Panc1 (cell line): Measurements from ENCODE around the gene CDK19.

Experiments used
- POLR2AphosphoS5 ChIP-seq: IDR thresholded peaks from 2 replicates; pipeline ENCODE4 v1.6.1; 2012; ENCODE audit warnings: mild to moderate bottlenecking, low read depth, low read length, moderate library complexity
- SIN3A ChIP-seq: IDR thresholded peaks from 2 replicates; pipeline ENCODE4 v1.6.1; 2012; ENCODE audit warnings: low read depth, mild to moderate bottlenecking, low read length, moderate library complexity, borderline replicate concordance; ENCODE audit not compliant: insufficient read depth
- TF ChIP-seq, protein P1 (sequence below): fragments of 450-650 bp; IDR thresholded peaks from 2 replicates; pipeline ENCODE4 v1.5.1; 2017; ENCODE audit warnings: mild to moderate bottlenecking

DNA sequence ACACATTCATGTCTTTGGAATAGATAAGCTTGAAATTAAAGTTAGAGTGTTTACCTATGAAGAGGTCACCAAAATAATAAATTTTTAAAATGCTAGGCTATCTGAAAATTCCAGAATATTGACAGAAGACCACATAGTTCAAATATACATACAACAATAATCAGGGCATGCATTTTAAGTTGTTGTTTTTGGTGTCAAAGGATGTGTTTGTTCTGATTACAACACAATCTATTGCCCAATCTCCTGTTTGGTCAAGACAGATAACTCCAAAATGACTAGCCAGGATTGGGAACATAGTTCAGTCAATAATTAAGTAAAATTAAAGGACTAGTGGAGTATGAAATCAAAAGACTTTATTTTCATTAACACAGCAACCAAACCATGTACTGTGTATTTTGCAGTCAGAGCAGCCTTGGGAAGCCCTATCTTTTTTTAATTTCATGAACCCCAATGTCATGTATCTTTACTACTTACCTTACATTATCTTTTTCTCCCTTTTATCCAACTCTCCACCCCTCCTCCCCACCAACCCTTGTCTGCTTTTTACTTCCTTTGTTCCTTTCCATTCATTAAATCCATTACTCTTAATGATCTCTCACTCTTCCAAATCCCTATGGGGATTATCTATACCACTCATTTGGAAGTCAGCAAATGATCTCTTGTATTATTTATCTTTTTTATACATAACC lies 111.2 kb downstream of the CDK19 start:
- TF ChIP-seq, protein P1, sequence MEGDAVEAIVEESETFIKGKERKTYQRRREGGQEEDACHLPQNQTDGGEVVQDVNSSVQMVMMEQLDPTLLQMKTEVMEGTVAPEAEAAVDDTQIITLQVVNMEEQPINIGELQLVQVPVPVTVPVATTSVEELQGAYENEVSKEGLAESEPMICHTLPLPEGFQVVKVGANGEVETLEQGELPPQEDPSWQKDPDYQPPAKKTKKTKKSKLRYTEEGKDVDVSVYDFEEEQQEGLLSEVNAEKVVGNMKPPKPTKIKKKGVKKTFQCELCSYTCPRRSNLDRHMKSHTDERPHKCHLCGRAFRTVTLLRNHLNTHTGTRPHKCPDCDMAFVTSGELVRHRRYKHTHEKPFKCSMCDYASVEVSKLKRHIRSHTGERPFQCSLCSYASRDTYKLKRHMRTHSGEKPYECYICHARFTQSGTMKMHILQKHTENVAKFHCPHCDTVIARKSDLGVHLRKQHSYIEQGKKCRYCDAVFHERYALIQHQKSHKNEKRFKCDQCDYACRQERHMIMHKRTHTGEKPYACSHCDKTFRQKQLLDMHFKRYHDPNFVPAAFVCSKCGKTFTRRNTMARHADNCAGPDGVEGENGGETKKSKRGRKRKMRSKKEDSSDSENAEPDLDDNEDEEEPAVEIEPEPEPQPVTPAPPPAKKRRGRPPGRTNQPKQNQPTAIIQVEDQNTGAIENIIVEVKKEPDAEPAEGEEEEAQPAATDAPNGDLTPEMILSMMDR = no peak
- TF ChIP-seq SIN3A = no peak
- no peak for TF ChIP-seq POLR2AphosphoS5
